GM12892 (cell line): ENCODE measurements around the gene OR13C8.

Source experiments
- POLR2A ChIP-seq: IDR thresholded peaks from 2 replicates; pipeline ENCODE4 v1.6.1; 2011; ENCODE audit warnings: low read depth, low read length, control low read depth
- POLR2AphosphoS5 ChIP-seq: IDR thresholded peaks from 2 replicates; pipeline ENCODE4 v1.6.1; 2011; ENCODE audit warnings: low read depth, low read length, control low read depth

GRCh38 chr9:104580562-104580961, 11.6 kb downstream of the OR13C8 start:
- TF ChIP-seq POLR2A = no peak
- TF ChIP-seq POLR2AphosphoS5 = no peak
